Iris pigment epithelial cell (primary cell): ENCODE data around the gene OLA1.

Experiments
- DNase-seq: peaks from one replicate; pipeline ENCODE4 v3.0.0-alpha.2; 2011; ENCODE audit warnings: low read depth

The OLA1 gene

DNA sequence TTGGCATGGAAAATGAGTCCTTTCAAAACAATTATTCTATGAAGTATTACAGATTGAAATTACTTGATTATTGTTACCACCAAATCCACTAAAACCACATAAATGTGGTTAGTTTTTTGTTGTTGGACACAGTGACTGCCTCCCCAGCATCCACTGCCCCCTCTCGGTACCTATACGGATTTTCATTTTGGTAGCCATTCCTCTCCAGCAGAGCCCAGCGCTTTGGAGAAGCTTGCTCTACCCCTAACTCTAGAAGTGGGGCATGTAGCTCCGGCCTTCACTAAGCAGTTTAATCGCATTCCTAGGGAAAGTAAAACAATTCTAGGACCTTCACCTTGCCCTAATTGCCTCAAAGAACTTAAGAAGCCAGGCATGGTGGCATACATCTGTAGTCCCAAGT lies 24.2 kb downstream of the OLA1 start:
- DNase-seq, result no peak

DNA sequence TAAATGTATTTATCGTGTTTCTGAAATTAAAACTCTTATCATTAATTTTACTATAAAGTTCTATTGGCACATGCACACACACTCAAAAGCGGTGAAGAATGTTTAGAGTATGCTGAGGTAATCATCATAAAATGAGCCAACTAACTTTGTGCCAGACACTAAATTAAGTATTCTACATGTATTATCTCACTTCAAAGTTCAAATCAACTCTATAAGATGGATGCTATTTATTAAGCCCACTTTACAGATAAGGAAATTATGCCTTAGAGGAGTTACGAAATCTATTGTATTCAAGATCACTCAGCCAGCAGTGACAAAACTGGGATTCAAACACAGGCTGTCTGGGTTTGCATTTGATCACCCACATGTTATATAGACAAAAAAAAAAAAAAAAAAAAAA lies 24.9 kb downstream of the OLA1 start:
- DNase-seq, result no peak

DNA sequence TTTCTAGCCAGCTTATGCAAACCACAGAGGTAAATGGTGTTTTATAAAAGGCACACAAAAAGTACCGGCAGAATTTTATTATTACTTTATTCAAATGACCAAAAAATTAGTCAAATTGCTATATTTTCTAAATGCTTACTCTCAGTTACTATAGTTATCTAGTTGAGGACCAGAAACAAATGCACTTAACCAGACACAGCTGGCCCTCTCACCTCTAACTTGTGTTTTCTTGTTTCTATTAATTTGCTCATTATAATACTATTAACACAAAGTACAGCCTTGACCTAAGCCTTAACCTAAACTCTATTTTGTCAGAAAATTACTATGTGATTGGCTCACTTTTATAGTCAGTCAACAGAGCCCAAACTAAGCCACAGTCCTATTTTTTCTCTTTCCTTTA lies 26.2 kb downstream of the OLA1 start:
- no peak for DNase-seq

DNA sequence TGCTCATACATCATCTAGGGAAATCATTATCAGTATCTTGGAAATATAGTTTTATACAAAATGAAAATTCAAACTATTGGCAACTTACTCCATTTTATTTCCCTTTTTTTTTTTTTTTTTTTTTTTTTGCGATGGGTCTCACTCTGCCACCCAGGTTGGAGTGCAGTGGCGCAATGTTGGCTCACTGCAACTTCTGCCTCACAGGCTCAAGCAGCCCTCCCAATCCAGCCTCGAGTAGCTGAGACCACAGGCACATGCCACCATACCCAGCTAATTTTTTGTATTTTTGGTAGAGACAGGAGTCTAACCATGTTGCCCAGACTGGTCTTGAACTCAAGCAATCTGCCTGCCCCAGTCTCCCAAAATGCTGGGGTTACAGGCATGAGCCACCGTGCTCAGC lies 29.0 kb downstream of the OLA1 start:
- DNase-seq, result no peak

DNA sequence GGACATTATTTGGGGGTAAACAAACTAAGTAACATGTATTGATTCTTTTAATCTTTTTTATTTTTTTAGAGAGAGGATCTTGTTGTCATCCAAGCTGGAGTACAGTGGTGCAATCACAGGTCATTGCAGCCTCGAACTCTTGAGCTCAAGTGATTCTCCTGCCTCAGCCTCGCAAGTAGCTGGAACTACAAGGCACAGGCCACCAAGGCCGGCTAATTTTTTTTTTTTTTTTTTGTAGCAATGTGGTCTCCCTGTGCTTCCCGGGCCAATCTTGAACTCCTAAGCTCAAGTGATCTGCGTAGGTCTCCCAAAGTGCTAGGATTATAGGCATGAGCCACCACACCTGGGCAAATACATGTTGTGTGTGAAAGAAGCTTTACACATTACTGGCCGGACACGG lies 29.6 kb downstream of the OLA1 start:
- no peak for DNase-seq

DNA sequence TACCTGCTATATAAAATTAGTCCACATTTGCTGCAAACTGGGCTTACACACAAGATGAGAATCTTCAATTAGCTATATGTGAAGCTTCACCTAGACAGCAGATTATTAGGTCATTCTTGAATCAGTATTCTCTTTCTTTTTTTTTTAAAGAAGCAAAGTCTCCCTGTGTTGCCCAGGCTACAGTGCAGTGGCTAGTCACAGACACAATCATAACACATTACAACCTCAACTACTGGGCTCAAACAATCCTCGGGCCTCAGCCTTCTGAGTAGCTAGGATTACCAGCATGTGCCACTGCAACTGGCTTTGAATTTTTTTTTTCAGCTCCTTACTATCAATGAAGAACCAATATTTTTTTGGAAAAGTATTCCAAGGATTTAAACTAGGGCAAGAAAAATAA lies 30.5 kb downstream of the OLA1 start:
- DNase-seq, result no peak

DNA sequence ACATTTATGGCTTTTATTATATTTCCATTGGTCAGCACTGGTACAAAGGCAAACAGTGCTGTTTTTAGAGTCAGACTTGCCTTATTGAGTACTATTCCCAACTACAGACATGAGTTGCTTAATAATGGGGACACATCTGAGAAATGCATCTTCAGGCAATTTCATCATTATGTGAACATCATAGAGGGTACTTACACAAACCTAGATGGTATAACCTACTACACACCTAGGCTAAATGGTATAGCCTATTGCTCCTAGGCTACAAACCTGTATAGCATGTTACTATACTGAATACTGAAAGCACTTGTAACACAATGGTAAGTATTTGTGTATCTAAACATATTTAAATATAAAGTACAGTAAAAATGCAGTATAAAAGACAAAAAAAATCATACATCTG lies 36.4 kb downstream of the OLA1 start:
- DNase-seq, result no peak

DNA sequence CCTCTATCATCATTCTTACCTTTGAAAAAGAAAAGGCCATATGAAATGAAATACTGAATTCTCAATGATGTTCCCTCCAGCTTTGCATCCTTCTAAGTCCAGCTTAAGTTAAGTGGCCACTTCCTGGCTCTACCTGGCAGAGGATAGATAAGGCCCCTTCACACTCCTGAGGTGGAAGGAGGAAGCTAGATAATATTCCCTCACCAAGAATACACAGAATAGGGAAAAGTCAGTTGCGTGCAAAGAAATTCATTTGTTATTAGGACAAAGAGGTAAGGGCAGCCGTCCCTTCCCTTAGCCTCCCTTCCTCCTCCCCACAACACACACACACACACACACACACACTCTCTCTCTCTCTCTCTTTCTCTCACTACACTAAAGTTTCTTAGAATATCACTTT lies 37.5 kb downstream of the OLA1 start:
- DNase-seq, result no peak

DNA sequence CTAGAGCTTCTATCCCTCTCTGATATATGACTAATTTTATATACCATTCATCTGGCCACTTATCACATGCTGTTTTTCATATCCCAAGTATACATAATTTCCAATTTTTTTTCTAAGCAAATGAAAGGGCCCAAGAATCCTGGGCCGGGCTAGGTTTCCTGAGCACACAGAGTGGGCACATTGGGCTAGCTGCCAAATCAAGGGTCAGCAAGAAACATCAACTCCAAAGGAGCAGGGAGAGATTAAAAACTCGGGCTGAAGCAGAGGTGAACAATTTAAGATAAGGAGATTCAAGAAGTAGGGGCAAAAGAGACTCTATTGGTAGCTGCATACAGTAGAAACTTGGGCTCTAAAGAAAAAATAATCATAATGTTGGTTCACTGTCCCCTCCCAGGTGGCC lies 39.0 kb downstream of the OLA1 start:
- DNase-seq, result no peak

DNA sequence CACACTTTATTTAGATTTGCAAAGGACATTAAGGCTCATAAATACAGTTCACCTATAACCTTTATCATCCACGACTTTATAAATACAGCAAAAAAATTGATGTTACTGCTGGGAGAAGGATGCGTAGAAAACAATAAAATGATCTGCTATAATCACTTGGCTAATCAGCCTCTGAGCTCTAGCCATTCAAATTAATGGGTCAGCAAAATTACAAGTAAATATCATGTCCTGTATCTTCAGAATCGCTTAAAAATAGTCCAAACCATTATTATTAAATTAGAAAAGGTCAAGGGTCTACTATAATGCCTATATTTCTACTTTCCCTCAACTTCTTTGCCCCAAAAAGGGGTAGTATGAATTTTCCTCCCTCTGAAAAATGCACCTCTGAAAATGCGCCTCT lies 40.3 kb downstream of the OLA1 start:
- DNase-seq, result no peak

DNA sequence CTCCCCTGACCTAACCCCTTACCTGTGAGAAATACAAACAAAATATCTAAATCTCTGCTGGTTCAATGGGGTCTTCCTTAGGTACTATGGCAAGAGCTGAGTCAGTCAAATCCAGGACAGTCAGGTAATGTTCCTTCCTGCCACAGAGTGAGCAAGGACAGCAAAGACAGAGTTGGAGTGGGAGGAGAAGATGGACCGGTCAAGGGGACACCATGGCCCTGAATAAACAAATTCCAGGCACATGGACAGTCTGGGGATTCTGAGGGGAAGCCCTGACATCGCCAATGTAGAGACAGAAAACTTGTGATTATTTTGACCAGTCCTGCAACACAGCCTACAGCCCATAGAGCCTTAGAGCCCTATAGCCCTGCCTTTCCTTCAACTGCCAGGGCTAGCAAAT lies 42.8 kb downstream of the OLA1 start:
- DNase-seq, result no peak

DNA sequence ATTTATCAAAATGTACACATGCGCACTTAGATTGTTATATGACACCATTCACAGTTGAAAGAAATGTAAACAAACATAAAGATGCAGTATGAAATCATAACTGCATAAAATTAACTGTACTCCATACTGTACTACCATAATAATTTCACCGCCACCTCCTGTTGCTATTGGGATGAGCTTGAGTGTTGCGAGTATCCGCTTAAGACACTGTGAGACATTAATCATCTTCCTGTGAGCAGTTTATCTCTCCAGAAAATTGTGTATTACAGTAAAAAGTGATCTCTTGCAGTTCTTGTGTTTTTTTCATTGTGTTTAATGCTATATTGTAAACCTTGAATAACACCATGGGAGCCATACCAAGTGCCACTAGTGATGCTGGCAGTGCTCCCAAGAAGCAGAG lies 46.1 kb downstream of the OLA1 start:
- no peak for DNase-seq

DNA sequence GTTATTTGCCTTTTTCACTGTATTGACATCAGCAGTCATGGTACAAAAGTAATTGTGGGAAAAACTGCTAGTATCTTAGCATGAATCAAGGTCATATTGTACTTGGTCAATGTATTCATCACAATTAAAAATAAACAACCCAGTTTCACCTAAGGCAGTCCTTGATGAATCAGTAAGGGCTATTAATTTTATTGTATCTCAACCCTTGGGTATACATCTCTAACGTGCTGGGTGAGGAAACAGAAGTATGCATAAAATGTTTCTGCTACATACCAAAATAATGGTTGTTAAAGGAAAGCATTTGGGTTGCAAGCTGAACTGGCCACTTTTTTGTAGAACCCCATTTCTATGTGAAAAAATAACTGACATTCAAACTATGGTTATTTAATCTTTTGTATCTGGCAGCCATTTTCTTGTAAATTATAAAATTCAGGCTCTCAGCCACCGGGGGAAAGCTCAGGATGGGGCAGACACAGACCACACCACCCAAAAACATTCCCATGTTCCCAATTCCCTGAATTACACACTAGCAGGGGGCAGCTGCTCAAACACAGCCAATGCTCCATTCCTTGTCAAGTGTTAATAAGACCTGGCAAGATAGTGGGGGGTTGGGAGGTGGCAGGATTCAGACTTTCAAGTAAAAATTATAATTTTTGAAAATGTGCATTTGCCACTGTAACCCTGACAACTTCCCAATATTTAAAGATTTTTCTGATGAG lies 49.3 kb downstream of the OLA1 start:
- peak; percentile 30 for DNase-seq

DNA sequence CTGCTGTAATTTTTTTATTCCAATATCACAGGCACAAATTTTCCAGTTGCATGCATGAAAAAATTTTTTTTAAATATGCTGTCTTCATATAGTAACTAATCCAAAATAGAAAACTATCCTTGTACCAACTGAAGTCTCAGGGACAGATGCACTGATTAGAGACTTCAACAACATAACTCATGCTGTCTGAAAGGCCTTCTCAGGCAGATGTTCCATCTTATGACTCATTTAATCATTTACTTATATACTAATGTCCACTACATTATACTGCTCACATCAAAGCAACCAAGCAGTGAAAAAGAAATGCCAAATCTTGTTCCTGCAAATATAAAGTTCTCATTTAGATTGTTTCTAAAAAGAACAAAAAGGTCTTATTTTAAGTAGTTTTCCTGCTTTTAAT lies 53.1 kb downstream of the OLA1 start:
- DNase-seq, result peak; percentile 26

DNA sequence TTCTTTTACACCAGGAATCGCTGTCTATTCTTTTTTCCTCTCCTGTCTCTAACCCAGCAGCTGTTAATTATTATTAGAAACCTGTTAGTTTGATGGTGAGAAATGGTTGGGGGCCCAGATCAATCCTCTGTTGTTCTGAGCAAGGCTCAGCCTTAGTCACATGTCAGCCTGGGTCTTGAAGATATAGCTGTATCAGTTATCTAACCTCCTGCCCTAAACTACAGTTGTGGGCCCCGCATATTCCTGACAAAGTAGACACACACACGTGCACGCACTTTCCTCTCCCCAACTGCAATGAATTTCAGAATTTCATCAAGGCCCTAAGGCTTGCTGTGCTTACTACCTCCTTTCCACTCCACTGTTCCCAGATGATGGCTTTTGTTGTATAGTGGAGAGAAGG lies 54.6 kb downstream of the OLA1 start:
- no peak for DNase-seq

DNA sequence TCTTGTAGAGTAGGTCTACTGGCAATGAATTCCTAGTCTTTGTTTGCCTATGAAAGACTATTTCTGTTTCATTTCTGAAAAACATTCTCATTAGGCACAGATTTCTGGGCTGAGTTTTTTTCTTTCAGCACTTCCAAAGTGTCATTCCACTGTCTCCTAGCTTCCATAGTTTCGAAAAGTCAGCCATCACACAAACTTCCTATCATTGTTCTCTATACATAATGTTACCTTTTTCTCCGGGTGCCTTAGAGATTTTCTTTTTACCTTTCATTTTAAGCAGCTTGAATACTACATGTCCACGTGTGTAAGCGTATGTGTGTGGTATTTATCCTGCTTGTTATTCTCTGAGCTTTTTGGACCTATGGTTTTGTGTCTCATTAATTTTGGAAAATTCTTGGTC lies 55.7 kb downstream of the OLA1 start:
- DNase-seq, result no peak

DNA sequence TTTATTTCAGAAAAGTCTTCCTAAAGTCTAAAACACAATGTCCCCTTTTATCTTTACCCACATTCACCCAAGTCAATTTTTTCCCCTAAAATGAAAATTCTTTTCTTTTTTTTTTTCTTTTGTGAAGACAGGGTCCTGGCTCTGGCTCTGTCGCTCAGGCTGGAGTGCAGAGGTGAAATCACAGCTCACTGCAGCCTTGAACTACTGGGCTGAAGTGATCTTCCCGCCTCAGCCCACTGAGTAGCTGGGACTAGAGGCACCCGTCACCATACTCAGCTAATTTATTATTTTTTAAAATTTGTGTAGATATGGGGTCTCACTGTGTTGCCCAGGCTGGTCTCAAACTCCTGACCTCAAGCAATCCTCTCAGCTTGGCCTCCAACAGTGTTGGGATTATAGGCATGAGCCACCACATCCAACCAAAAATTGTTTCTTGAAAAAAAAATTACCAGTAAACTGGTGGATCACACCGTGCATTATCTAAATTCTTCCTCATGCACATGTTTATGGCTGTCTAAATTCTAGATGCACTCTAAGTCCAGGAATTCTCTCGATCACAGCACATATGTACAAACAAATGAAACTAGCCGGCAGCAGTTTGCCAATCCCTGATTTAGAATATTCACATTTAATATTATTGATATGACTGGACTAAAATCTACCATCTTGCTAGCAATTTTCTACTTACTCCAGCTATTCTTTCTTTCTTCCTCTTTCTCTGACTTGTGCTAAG lies 56.8 kb downstream of the OLA1 start:
- DNase-seq, result no peak

DNA sequence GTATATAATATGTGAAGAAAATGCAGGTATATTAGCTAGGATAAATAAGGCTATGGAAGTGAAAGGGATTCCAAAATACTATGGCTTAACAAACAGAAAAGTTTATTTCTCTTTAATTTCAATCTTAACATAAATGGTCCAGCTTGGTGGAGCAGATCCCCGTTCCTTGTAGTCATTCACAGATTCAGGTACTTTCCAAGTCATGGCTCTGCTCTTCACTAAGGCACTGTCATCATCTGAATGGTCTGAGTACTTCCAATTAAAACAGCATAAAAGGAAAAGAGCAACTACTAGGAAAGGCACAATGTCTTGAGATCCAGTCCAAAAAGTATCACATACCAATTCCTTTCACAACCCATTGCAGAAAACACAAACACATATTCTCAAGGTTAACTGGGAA lies 63.4 kb downstream of the OLA1 start:
- no peak for DNase-seq

DNA sequence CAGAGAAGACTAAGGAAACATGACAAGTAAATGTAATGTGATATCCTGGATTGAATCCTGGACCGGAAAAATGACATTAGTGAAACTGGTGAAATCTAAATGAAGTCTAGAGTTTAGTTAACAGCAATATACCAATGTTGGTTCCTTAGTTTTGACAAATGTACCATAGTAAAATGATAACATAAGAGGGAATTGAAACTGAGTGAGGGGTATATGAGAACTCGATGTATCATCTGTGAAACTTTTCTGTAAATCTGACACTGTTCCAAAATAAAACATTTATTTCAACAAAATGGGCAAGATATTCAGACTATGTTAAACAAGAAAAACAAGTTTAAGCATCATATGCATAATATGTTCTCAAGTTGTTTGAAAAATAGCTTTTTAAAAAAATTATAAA lies 63.8 kb downstream of the OLA1 start:
- no peak for DNase-seq

DNA sequence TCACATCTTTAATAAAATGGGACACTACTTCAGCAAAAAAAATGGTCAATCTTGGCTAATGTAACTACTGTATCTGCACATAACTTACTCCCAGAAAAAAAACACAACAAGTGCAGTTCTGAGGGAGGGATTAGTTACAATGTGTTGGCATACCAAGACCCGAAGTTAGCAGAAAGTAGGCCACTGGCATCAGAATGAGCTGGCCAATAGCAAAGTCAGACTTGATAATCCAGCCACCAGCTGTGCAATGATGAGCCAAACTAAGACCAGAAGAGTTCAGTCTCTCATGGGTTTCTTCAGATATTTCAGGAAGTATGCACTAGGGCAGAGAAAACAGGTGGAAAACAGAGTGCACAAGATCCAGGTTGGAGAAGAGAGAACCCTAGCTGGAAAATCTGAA lies 65.3 kb downstream of the OLA1 start:
- no peak for DNase-seq

DNA sequence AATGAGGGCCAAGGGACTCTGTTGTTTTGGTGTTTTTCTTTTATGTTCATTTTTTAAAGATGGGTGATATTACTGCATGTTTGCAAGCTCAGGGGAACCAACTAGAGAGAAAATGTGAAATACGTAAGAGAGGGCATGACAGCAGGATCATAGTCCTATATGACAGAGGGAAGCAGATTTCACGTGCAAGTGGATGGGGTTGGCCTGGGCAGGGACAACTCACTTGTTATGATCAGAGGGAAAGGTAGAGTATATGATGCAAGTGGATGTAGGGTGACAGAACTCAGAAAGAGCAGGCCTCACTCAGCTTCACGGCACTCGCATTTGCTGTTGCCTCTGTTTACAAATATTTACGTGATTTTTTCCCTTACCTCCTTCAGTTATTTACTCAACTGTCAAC lies 67.0 kb downstream of the OLA1 start:
- DNase-seq, result no peak

DNA sequence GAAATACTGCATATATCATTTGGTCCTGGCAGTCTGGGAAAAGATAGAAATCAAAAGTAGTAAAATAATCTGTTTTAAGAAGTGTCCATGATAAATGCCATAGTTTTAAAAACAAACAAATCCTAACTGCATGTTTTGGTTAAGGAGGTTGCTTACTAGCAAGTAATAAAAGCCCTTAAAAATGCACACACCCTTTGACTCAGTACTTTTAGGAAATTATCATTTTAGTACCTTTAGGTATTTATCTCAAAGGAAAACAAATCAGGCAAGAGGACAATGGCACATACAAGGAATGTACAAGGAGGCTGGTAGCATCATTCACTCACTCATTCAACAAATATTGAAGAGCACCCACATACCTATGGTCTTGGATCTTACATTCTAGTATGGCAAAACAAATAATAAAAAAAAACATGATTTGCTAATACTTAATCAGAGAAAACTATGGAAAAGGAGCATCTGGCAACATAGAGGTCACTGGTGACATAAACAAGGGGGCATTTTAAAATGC lies 67.6 kb downstream of the OLA1 start:
- DNase-seq, result no peak

DNA sequence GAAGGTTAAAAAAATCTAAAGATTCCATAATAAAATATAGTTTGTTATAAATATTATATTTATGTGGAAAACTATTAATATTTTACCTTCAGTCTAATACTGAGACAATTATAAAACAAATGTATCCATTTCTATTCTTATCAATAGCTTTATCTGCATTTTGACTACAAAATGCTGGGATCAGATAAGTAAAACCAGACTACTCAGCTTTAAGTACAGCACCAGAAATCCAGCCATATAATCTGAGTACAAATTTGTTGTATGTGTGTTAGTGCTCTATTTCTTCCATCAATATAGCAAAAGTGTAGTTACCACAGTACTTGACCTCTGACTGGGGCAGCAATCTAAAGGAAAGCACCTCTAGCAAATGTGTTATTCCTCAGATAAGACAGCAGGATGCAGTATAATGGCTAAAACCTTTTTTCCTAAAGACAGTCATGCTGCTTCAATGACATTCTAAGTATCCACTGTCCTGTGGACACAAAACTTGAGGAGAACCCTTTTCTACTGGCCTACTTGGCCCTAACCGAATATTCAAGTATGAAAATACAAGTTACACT lies 68.1 kb downstream of the OLA1 start:
- peak; percentile 21 for DNase-seq
